GM18520 (cell line): ENCODE results near the gene EXOSC10.
A peak's percentile ranks its signal among the peaks of the same experiment; 100 is the strongest.

Experiments
- ATAC-seq: cut with Tn5 transposase; IDR thresholded peaks from one replicate; pipeline ENCODE4 v1.9.1; 2021; ENCODE audit not compliant: unreplicated experiment

EXOSC10 gene

DNA sequence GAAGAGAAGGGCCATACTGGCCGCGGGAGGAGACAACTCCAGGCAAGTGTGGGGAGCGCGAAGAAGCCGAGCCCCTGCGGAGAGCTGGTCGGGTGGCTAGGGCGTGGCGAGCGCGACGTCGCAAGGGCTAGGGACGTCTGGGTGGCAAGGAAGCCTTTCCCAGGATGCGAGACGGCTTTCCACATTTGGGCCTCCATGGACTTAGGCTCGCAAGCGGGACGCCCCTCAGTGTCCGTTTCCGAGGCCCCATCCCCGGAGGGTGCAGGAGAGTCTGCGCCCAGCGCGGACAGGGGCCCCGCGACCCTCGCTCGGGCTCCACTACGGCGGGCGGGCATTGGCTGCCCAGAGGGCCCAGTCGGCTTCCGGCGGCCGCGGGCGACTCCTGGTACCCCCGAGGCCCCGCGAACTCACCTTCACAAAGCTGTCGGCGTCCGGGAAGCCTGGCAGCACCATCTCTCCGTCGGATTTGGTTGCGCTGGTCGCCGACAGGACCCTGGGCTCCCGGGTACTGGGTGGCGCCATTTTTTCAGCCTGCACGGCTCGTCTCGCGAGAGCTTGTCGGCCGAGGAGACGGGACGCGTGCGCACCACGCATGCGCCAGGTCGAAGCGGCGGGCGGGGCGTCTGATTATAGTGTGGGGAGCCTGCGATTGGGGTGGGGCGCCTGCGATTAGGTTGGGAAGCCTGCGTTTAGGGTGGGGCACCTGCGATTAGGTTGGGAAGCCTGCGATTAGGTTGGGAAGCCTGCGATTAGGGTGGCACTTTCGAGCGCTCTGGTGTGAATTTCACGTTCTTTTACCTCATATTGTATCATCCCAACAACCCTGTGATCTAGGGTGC, at the start of gene EXOSC10:
TSS of gene EXOSC10 (minus strand) at position 560 of the 839 bp plus-strand sequence. CDS start at position 522, 38 bp downstream.
- peak; percentile 83 for ATAC-seq

DNA sequence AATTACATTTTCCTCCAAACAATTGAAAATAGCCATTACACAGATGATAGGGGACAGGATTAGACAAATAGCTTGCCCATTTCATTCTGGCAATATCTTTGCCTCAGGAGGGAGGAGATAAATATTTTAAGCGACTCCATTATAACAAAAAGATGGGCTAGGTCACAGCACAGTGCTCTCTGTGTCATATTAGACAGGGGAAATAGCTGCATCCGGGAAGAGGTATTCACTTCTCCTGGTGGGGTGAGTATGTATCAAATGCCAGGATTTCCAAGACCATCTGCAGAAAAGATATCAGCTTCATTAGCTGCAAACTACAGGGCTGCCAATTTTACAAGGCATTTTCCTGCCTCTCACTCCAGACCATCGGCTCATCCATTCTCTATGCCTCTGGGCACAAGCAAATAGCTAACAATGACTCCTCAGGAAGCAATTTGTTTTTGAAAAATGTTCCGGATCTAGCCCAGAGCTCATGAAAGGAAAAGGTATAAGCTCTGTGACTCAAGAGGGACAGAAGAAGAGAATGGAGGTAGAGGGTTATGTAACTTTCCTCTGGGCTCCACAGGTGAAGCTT, 47.6 kb upstream of the EXOSC10 start:
- ATAC-seq, result no peak

DNA sequence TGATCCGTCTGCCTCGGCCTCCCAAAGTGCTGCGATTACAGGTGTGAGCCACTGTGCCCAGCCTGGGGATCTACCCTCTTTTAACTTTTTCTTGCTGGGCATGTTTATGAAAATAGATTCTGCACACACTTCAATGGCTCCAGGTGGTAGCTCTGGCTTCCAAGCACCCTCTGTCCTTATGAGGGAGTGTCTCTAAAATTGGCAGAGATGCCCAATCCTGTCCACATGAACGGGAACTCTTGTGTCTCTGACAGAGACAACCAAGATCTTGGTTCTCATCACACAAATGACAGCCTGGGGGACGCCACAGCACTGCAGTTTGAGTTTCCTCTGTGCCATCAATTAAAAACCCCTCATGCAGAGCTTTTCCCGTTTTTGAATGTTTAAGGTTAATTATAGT, 46.1 kb upstream of the EXOSC10 start:
- no peak for ATAC-seq

DNA sequence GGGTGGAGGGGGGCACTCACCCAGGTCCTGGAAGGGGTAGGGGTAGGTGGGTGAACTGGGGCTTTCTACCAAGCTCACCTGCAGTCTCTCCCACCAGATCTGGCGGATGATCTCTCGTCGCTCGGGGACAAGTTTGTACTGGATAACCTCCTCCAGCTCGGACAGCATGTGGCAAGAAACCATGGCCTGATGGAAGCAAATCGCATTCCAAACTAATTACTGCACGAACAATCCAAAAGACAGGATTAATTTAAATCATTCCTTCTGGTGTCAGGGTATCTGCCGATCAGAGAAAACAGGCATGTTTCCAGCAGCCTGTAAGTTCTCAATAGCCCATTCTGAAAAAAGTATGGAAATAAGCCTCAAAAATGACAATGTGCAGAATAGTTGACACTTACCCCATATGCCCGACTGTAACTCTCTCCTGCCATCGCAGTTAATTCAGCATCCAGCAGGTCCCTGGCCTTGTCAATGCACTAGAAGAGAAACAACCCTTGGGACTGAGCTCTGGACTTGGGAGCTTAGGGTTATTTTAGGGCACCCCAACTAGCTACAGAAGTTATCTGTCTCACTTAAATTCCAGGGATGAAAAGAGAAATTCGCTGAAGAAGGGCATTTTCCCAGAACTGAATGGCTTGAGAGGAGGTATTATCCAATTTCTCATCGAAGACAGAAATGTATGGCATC, 45.0 kb upstream of the EXOSC10 start:
- no peak for ATAC-seq

DNA sequence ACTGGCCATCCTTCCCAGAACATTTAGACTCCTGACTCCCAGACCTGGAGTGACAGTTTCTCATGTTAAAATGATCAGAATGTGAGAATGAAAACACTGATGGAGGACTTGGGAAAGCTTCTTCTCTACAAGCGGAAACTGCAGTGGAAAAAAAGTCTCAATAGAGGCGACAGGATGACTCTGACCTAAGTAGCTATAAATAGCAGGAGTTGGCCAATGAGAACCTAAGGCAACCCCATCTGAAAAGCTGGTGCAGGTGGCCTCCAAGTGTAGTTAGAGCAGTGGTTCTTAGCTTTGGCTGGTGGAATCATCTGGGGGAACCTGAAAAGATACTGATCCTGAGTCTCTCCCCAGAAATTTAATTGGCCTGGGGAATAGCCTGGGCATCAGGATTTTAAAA, 44.2 kb upstream of the EXOSC10 start:
- no peak for ATAC-seq

DNA sequence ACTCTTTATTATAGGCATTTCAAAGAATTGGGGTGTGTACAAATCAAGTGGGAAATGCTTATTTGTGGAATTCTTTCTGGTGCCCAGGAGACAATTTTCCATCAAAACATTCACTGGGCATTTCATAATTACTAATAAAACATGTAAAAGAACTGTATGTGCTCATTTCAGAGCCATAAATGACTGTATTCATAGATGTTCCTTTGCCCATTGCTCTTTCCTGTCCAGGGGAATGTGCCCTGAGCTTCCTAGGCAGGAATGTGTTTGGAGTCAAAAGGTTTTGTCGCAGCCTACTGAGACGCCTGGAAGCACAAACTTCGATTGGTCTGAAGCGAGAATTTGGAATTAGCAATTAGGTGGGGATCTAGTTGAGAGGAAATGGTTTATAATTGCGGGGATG, 43.7 kb upstream of the EXOSC10 start:
- ATAC-seq, result no peak

DNA sequence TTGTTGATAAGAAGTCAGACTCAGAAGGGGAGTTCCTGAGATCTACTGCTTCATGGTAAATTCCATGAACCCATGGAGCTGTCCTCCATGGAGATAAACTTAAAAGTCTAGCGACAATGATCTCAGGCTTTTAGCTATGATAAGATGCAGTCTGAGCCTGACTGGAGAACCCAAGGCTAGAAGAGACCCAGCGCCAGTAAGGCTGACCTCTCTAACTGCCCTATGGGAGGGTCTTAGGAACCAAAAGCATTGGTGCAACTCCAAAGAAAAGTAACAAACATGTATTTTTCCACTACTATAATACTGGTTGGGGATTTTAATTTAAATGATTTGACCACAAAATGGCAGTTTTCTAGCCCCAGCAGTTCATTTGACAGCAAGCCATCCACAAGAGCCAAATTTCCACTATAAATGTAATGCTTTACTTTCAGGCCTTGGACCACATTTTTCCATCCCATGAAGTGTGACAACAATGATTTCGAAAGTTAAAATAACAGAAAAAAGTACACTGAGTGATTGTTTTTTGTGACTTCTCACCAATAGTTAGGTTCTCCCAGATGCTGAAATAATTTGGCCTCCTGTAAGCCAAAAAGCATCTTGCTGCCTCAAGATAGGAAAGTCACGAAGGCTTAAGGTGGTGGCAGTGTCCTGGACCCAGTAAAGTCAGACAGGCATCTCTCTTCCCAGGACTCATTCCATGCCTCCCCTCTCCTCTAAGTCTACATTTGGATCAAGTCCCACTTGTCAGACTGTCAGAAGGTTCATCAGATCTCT, 43.1 kb upstream of the EXOSC10 start:
- ATAC-seq, result no peak

DNA sequence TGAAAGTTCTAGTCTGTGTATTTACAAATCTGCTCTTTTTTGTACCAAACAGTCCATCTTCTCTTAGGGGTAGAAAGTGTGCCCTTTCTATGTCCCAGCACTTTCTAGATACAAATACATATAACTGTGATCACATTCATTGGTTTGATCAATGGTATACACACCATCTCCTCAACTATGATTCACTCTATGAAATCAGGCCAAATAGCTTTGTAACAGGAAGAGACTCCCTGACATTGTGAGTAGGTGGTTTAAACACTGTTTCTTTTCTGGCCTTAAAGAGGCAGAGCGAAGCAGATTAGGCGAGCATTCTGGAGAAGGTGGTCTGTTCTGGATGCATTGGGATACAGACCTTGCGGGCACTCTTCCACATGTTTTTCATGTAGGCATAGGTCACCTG, 39.3 kb upstream of the EXOSC10 start:
- no peak for ATAC-seq

DNA sequence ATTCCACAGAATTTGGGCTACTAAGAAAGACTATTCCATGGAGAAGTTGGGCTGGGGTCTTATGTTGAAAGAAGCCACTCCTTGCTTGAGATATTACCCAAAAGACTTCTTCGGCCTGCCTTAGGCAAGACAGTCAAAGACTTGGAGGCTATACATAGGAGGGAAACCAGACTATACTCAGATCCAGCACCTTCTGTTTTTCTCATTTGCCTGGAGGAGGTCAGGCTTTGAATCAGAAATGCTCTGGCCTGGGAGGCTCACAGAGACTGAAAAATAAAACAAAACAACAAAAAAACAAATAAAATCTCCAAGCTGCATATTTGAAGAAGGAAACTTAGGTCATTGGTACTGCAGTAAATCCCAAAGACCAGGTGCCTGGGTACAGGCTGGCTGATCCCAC, 38.4 kb upstream of the EXOSC10 start:
- no peak for ATAC-seq

DNA sequence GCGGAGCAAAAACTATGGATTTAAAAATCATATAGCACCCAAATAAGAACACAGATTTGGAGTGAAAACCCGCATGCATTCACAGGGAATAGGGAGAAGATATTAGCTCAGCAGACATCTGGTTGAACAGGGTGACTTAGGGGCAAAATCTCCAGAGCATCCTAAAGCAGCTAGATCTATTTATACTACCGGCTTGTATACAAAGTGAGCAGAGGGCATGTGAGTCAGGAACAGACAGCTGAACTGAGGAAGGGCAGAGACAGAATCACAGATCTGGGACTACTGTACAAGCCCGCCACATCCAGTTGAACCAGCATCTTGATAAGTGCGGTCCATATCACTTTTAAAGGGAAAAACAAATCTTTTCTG, 35.2 kb upstream of the EXOSC10 start:
- no peak for ATAC-seq

DNA sequence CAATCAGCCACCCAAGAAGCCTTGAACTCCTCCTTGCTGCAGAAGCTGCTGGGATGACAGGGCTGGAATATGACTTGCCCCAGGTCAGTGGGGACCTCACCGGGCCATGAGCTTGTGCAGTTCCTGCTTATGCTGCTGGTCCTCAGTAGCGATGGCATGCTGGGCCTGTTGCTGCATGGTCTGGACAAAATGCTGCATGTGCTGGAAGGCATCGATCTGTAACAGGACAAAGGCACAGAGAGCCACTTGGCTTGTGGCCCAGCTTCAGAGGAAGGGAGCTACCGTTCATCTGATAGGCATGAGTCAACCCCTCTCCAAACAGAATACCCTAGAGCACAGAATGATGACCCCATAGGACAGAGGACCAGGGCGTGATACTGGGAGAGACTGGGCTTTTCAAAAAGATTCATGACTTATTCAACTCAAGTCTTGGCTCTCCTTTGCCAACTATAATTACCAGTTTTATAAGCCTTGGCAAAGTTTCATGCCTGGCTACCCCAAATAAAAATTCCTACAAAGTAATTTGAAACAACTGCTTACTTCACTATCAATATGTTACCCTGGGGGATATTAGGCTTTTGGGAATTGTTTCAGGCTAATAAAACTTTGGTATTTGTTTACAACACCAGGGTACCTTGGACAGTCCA, 34.7 kb upstream of the EXOSC10 start:
- no peak for ATAC-seq

DNA sequence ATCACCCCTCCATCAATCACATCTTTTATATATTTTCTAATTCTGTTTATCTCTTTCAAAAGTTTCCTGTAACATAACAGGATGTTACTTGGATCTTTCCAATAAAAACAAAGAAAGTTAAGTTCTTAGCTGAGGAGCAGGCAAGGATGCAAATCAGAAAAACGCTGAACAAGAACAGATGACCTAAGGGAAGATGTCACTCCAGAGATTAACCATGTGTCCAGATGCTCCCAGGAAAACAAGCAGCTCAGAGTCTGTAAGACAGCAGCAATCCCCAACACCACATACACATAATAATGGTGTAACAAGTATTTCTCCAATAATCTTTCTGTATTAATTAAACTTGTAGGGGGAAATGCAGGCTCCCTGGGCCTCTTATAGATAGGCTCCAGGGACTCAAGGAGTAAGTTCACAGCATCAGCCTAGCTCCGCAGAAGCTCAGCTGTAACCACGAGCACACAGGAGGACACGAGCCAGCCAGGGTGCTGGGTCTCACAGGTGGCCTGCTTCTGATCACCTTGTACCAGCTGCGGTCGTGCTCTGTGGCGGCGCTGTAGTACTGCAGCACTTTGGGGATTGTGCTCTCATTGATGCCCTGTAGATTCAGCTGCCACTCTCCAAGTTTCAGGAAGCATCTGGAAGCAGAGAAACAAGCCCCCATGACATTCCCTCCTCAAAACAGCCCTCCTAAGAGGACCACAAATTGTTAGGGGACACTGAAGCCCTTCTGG, 33.1 kb upstream of the EXOSC10 start:
- no peak for ATAC-seq

DNA sequence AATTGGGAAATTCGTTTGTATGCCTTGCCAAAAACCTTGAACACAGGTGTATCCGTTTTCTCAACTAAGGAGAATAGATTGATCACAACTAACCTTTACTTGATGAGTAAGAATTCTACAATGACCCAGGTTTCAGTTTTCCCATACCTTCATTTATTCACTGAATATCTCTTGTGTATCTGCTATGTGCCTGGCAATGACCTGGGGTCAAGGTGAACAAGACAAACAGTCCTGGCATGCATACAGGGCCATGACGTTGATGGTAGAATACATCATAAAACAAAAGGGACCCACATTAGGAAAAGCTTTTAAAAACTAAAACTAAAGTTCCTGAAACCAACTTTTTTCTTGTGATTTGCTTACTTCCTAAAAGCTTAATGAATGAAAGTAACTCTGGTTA, 32.1 kb upstream of the EXOSC10 start:
- ATAC-seq, result no peak

DNA sequence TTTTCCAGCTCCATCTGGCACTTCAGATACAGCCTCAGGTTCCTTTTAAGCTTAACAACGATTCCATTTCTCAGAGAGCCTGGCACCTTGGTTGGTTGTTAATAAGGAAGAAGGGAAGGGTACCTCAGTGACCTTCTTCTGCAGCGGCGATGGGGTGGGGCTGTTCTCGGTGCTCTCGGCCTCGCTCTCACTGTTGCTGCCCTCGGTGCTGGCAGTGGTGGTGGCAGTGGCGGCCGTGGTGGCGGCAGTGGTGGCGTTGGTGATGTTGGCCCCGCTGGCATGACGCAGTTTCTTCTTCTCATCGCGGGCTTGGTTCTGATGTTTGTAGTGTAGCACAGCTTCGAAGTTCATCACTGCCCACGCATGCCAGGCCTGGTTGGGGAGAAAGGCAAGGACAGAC, 30.7 kb upstream of the EXOSC10 start:
- ATAC-seq, result no peak

DNA sequence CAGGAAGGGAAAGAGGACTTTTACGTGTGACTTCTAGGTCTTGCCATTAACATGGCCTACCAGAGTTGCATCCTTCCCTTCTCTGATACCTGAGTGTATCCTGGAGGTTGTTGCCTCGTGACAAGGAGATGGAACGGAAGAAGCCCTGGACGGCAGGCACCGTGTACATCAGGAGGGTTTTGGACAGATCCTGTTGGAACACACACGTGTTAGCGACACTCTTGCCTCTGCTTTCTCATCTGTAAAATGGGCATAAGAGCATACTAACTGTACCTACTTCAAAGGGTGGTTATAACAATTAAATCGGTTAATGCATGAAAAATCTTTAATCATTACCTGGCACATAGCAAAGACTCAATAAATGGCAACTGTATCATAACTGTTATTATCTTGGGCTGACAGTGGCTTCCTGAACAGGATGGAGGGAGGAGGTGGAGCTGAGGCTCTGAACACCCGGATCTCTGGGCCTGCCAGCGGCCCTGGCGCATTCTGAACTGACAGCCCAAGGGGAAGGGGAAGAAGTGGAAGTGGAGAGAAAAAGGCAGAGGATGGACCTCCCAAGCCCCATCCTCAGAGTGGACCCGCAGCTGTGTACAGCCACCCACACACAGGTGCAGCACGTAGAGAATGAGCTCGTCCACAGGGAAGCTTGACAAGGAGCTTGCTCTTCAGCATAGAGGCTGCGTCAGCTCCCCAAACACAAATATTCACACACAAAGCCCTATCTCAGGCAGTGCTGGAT, 30.2 kb upstream of the EXOSC10 start:
- no peak for ATAC-seq

DNA sequence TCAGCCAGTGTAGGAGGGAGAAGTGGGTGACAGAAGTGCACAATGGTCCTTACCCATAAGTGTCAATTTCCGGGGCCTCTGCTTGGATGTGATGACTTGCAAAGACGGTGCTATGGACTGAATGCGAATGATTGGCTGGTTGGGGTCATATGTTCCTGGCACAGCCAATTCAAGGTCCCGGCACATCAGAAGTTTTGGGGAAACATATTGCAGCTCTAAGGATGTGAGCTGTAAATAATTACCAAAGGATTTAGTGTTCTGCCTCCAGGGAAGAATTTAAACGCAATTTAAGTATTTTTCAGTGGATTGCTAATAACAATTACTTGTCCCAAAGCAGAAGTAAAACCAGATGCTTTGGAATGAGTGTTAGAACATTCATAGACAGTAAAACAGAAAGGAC, 26.9 kb upstream of the EXOSC10 start:
- no peak for ATAC-seq

DNA sequence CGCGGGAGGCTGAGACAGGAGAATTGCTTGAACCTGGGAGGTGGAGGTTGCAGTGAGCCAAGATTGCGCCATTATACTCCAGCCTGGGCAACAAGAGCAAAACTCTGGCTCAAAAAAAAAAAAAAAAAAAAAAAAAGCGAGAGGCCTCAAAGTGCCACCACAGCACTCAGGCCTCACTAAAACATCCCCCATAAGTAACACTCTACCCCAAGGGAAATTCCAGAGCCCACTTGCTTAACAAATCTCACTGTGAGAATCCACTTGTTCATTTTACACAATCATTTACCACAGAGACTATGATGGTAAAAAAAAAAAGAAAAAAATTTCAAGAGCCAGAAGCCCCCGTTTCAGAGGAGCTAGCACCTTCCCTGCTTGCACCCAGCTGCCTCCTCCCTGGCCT, 26.3 kb upstream of the EXOSC10 start:
- ATAC-seq, result no peak

DNA sequence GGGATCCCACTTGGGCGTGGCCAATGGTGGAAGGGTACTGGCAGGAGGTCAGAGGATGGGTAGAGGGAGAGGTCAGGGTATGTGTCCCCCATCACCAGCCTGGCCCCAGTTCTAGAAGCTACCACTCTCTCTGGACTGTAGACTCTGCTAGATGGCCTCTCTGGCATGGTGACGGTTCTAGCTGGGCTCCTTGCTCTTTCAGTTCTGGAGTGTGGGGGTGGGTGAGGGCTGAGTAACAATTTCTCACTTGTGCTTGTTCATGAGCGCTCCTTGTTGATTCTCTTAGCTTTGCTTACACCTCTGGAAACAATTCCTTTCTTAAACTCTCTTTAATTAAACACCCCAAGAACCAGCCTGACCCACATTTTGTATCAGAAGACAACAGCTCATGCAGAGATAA, 25.3 kb upstream of the EXOSC10 start:
- ATAC-seq, result no peak

DNA sequence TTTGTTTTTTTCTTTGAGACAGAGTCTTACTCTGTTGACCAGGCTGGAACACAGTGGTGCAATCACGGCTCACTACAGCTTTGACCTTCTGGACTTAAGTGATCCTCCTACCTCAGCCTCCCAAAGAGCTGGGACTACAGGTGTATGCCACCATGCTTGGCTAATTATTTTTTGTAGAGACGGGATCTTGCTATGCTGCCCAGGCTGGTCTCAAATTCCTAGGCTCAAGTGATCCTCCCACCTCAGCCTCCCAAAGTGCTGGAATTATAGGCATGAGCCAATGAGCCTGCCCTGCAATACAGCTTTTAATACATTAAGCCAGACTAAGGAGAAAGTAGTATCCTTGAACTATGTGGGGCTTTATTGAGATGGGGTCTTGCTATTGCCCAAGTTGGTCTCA, 16.6 kb upstream of the EXOSC10 start:
- ATAC-seq, result no peak

DNA sequence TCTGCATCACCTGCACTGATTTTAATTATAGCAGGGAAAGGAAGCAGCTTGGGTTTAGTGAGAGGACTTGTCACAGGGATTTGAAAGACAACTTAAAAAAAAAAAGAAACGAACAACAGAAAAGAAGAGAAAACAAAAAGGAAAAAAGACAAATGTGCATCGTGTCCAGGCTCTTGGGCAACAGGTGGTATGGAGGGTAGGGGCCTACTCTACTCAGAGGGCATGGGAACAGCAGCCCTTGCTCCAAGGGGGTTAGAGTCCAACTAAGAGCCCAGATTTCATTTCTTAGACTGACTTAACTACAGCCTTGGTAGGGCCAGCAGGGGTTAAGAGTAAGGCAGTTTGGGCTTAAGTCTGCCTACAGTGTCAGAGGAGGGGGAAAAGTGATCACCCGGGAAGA, 15.3 kb upstream of the EXOSC10 start:
- no peak for ATAC-seq
